Measurements from ENCODE around the gene ANGPTL7.

ANGPTL7 gene

GRCh38 chr1:11207898-11208611 lies 18.9 kb downstream of the ANGPTL7 start:
- DNase-seq = no peak

GRCh38 chr1:11211461-11211860 lies 22.3 kb downstream of the ANGPTL7 start:
- DNase-seq = no peak

DNA sequence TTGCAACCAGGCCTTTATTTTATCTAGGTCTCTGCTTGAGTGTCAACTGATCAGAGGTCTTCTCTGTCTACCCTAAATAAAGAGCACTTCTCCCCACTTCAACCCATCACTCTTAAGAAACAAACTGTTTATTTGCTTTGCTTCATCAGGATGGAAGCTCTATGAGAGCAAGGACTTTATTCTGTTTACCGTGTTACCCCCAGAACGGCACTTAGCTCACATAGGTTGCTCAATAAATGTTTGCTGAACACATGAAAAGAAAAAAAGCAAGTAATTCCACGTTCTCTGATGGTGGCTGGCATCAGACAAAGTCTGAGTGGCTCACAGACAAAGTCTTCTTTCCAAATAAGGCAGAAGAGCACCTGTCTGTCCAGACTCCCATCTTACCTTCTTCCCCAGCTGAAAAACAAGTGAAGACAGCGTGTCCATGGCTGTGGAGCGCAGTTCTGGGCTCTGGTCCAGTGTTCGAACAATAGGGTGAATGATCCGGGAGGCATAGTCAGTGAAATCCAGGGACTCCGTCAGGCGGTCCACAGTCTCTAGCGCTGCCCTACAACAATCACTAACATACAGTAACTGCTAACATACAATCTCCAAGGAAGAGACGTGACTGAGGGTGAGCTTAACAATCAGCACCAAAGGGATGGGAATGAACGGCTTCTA lies 22.9 kb downstream of the ANGPTL7 start:
- no peak for DNase-seq

- no peak for DNase-seq
These were observed 25.7 kb downstream of the ANGPTL7 start for GRCh38 chr1:11214698-11215380.

- DNase-seq = no peak
These were observed 26.3 kb downstream of the ANGPTL7 start for GRCh38 chr1:11215381-11216005.

GRCh38 chr1:11216074-11216473 lies 26.9 kb downstream of the ANGPTL7 start:
- no peak for DNase-seq

GRCh38 chr1:11227106-11228077 lies 38.2 kb downstream of the ANGPTL7 start:
- no peak for DNase-seq

GRCh38 chr1:11229203-11229602 lies 40.0 kb downstream of the ANGPTL7 start:
- DNase-seq = no peak

DNA sequence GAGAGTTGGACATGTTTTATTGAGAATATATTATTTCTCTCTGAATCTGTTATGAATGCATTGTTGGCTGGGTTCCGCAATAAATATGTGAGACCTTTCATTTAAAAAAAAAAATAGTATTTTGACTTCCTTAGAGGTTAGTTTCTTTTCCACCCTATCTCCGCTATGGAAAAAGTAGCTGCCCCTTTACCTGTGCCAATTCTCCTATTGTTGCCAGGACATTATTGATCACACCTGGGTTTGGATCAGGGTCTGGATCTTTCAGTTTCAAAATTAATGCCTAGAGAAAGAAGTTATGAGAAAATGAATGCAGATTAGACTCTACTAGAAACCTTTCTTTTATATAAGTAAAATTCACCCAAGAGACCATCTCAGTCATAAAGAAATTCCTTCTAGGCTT lies 44.1 kb downstream of the ANGPTL7 start:
- DNase-seq = no peak

GRCh38 chr1:11237356-11237755 lies 48.2 kb downstream of the ANGPTL7 start:
- DNase-seq = no peak

DNA sequence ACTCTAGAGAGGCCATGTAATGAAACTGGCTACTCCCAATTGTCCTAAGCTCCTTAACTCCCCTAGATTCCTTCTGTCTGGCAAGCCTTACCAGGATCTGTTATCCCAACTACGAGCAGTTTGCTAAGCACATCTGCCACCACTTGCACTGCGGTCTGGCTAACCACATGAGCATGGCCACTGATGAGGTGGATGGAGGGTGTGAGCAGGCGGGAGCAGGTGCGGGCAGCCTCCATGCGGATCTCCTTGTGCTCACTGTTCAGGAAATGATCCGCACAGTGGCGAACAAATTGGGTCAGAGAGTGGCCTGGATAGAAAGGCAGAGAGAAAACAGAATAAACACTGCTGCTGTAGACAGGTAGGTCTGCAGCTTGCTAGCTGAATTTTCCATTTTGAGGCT lies 49.2 kb downstream of the ANGPTL7 start:
- DNase-seq = no peak

- no peak for DNase-seq
These were observed 56.1 kb downstream of the ANGPTL7 start for GRCh38 chr1:11245248-11245647.

All from NCI-H1694 treated with DMSO at 0.1 percent for 48 hours (cell line).